GM21825 (cell line): ENCODE data around the gene FMR1NB.

Experiments used
- ATAC-seq: cut with Tn5 transposase; IDR thresholded peaks from one replicate; pipeline ENCODE4 v1.9.1; 2021; ENCODE audit warnings: mild to moderate bottlenecking, moderate library complexity; ENCODE audit not compliant: unreplicated experiment

FMR1NB gene

DNA sequence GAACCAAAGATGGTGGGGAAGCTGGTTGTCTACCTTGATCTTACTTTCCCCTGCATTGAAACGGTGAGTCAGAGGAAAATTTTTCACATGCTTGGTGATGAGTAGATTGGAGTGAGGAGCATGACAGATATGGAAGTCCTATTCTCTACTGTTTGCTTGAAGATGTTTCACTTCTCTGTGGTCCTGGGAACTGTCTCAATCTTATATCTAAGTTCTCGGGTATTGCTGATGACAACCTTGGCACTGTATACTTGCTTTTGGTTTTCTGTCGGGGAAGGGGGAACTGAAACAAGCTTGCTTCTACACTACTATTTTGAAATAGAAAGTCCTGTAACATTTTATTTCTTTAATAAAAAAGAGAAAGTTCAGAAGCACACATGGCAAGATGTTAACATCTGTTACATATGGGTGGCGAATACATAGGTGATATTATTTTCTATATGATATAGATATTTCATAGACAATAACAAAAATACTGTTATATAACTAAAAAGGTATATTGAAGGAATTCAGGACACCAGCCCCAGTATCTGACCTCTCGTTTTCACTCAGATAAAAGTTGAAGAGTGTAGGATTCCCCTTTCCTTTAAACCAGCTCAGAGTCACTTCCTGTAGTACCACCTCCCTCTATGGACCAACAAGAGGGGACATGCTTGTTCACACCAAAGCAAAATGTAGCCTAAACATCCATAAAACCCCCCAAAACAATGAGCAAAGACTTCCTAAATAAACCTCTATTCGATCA lies 88.8 kb downstream of the FMR1NB start:
- ATAC-seq: peak; percentile 92

DNA sequence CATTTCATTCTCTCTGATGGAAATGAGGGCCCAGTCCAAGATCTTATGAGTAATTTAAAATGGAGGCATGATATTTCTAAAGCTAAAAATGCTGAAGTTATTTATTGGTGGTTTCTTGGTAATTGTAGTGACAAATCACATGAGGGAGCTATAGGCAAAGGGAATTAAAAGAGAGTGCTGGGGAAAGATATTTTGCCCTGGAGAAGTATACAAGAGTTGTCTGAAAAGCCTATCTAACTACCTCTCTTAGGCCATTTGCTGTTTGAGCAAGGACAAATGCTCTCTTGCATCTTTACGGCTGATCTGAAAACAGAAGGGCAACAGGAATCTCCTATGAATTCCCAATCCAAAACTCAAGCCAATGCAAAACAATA lies 89.4 kb downstream of the FMR1NB start:
- ATAC-seq: no peak
